ENCODE data around the gene PDE11A.

DNA sequence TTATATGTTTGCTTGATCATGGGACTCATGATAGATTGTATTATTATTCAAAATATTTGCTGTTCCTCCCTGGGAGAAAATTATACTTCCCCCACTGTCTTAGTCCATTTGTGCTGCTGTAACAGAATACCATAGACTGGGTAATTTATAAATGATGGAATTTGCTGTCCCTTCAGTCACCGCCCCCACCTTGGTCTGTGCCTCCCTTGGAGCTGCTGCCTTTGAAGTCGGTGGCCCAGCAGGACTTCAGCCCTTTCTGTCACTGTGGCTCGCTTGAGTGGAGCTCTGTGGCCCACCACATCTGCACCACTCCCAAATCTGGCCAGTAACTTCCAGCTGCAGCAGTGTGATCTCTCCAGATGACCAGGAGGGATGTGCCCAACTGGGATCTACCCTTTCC lies 479.2 kb downstream of the PDE11A start:
- TF ChIP-seq CTCF (IDR thresholded peaks at IDR 0.05) = no peak
- no peak for TF ChIP-seq POLR2A (IDR thresholded peaks at IDR 0.05)
